ENCODE results near the gene SMIM36.

The SMIM36 gene

GRCh38 chr17:55417411-55418268 is 93.6 kb downstream of the SMIM36 start:
- Histone ChIP-seq H3K36me3 (peaks cover 56% of the 10 kb centered on the region), H3K27ac (no peak overlapping the region), H4K20me1 (peaks cover 44% of the 10 kb centered on the region), H3K9me3 (no peaks in the 10 kb centered on the region; the same call in 1 of the 2 replicates), H3K4me1 (peaks cover 52% of the 10 kb centered on the region), H3K27me3 (no peaks in the 10 kb centered on the region), H3K4me2 (peak overlapping the region; percentile 43), H3K9ac (no peak overlapping the region), H3K4me3 (no peak overlapping the region)
- no peak for TF ChIP-seq Cebpa-rat (IDR thresholded peaks at IDR 0.05)

GRCh38 chr17:55416470-55417052 is 94.7 kb downstream of the SMIM36 start:
- Histone ChIP-seq H3K4me1 (peaks cover 46% of the 10 kb centered on the region), H3K4me2 (peak overlapping the region; percentile 43), H3K36me3 (peaks cover 67% of the 10 kb centered on the region), H3K27ac (no peak overlapping the region), H3K27me3 (no peaks in the 10 kb centered on the region), H4K20me1 (peaks cover 44% of the 10 kb centered on the region), H3K9ac (no peak overlapping the region), H3K4me3 (no peak overlapping the region), H3K9me3 (no peaks in the 10 kb centered on the region; the same call in 1 of the 2 replicates)
- no peak for TF ChIP-seq Cebpa-rat (IDR thresholded peaks at IDR 0.05)

- Histone ChIP-seq H3K4me1 (peaks cover 46% of the 10 kb centered on the region), H3K4me3 (no peak overlapping the region), H3K9ac (no peak overlapping the region), H4K20me1 (peaks cover 44% of the 10 kb centered on the region), H3K27me3 (no peaks in the 10 kb centered on the region), H3K36me3 (peaks cover 72% of the 10 kb centered on the region), H3K27ac (no peak overlapping the region), H3K4me2 (peak overlapping the region; percentile 43), H3K9me3 (no peaks in the 10 kb centered on the region; the same call in 1 of the 2 replicates)
- no peak for TF ChIP-seq Cebpa-rat (IDR thresholded peaks at IDR 0.05)
Observed at GRCh38 chr17:55416000-55416399, 95.3 kb downstream of the SMIM36 start.

- no peak for TF ChIP-seq Cebpa-rat (IDR thresholded peaks at IDR 0.05)
- peaks cover 43% of the 10 kb centered on the region for H3K4me1 ChIP-seq
- peaks cover 83% of the 10 kb centered on the region for H3K36me3 ChIP-seq
- H4K20me1 ChIP-seq = peaks cover 44% of the 10 kb centered on the region
- H3K4me2 ChIP-seq = no peak overlapping the region
- no peak overlapping the region for H3K9ac ChIP-seq
- no peaks in the 10 kb centered on the region for H3K27me3 ChIP-seq
- no peaks in the 10 kb centered on the region; the same call in 1 of the 2 replicates for H3K9me3 ChIP-seq
- H3K27ac ChIP-seq = no peak overlapping the region
- no peak overlapping the region for H3K4me3 ChIP-seq
Observed at GRCh38 chr17:55414983-55415382, 96.3 kb downstream of the SMIM36 start.

- TF ChIP-seq Cebpa-rat (IDR thresholded peaks at IDR 0.05) = no peak
- H4K20me1 ChIP-seq = peaks cover 44% of the 10 kb centered on the region
- H3K4me1 ChIP-seq = peaks cover 43% of the 10 kb centered on the region
- no peaks in the 10 kb centered on the region for H3K27me3 ChIP-seq
- H3K9me3 ChIP-seq = no peaks in the 10 kb centered on the region; the same call in 1 of the 2 replicates
- H3K27ac ChIP-seq = no peak overlapping the region
- no peak overlapping the region for H3K9ac ChIP-seq
- no peak overlapping the region for H3K4me2 ChIP-seq
- H3K36me3 ChIP-seq = peaks cover 89% of the 10 kb centered on the region
- H3K4me3 ChIP-seq = no peak overlapping the region
Observed at GRCh38 chr17:55413825-55414489, 97.3 kb downstream of the SMIM36 start.

GRCh38 chr17:55411463-55411855 is 99.8 kb downstream of the SMIM36 start:
- Histone ChIP-seq H3K9me3 (no peaks in the 10 kb centered on the region), H3K9ac (no peak overlapping the region), H3K4me3 (no peak overlapping the region), H4K20me1 (peaks cover 20% of the 10 kb centered on the region), H3K27me3 (no peaks in the 10 kb centered on the region), H3K27ac (no peak overlapping the region), H3K36me3 (peaks cover 90% of the 10 kb centered on the region), H3K4me2 (no peak overlapping the region), H3K4me1 (peaks cover 21% of the 10 kb centered on the region)
- TF ChIP-seq Cebpa-rat (IDR thresholded peaks at IDR 0.05) = no peak

- TF ChIP-seq Cebpa-rat (IDR thresholded peaks at IDR 0.05) = no peak
- Histone ChIP-seq H3K36me3 (peaks cover 90% of the 10 kb centered on the region), H3K27ac (no peak overlapping the region)
Observed at GRCh38 chr17:55410722-55411462, 100.4 kb downstream of the SMIM36 start.

GRCh38 chr17:55409030-55409800 is 102.0 kb downstream of the SMIM36 start:
- H3K9ac ChIP-seq = no peak overlapping the region
- H3K4me3 ChIP-seq = no peak overlapping the region
- H3K9me3 ChIP-seq = no peaks in the 10 kb centered on the region
- H3K27ac ChIP-seq = no peak overlapping the region
- no peaks in the 10 kb centered on the region for H3K27me3 ChIP-seq
- H3K4me2 ChIP-seq = no peak overlapping the region
- H3K4me1 ChIP-seq = peaks cover 15% of the 10 kb centered on the region
- peaks cover 99% of the 10 kb centered on the region for H3K36me3 ChIP-seq
- TF ChIP-seq Cebpa-rat (IDR thresholded peaks at IDR 0.05) = no peak
- H4K20me1 ChIP-seq = no peaks in the 10 kb centered on the region

More at GRCh38 chr17:55410722-55411462, 100.4 kb downstream of the SMIM36 start:
- H3K9ac ChIP-seq = no peak overlapping the region
- H4K20me1 ChIP-seq = peaks cover 14% of the 10 kb centered on the region
- no peaks in the 10 kb centered on the region for H3K9me3 ChIP-seq
- peaks cover 15% of the 10 kb centered on the region for H3K4me1 ChIP-seq
- H3K4me2 ChIP-seq = no peak overlapping the region
- H3K4me3 ChIP-seq = no peak overlapping the region
- H3K27me3 ChIP-seq = no peaks in the 10 kb centered on the region

Measured in BLaER1 (cell line).